Epithelial cell of proximal tubule (primary cell): ENCODE measurements around the gene ACP5. TPM values are rescaled to one million over a fixed set of nuclear protein-coding genes. Genes with fewer than 3 reads are reported as not detected.

Experiments
- DNase-seq: peaks from one replicate; pipeline ENCODE4 v3.0.0-alpha.2; 2011; ENCODE audit warnings: low read depth
- H3K4me3 ChIP-seq: 2 replicates; pipeline ENCODE4 v1.5.1; 2011; ENCODE audit warnings: low read depth, mild to moderate bottlenecking, low read length
- CTCF ChIP-seq: conservative IDR thresholded peaks from 2 replicates; pipeline ENCODE4 v1.5.1; 2012; ENCODE audit warnings: low read depth, mild to moderate bottlenecking, low read length
- total RNA-seq: library from RNA; depleted of rRNA; stranded (reverse); fragments of >200 nt; gene quantifications from 2 replicates; pipeline ENCODE4 v1.2.3, GENCODE V29; 2015

ACP5 gene
- total RNA-seq, 1 donor from 2014 or later = 4.4 TPM

GRCh38 chr19:11552666-11553372 is 24.6 kb downstream of the ACP5 start:
- TF ChIP-seq CTCF = no peak
- no peak overlapping the region for H3K4me3 ChIP-seq
- DNase-seq = no peak

GRCh38 chr19:11551603-11552235 is 25.7 kb downstream of the ACP5 start:
- no peak for DNase-seq
- H3K4me3 ChIP-seq = no peak overlapping the region
- peak; percentile 47 for TF ChIP-seq CTCF

GRCh38 chr19:11550265-11550664 is 27.2 kb downstream of the ACP5 start:
- no peak overlapping the region for H3K4me3 ChIP-seq
- TF ChIP-seq CTCF = no peak
- DNase-seq = no peak

GRCh38 chr19:11549386-11549953 is 28.0 kb downstream of the ACP5 start:
- no peak overlapping the region for H3K4me3 ChIP-seq
- no peak for TF ChIP-seq CTCF
- no peak for DNase-seq

GRCh38 chr19:11547929-11548700 is 29.3 kb downstream of the ACP5 start:
- DNase-seq = no peak
- TF ChIP-seq CTCF = no peak
- no peak overlapping the region for H3K4me3 ChIP-seq

- no peak for TF ChIP-seq CTCF
These were observed 36.2 kb downstream of the ACP5 start for GRCh38 chr19:11541238-11541637.

More at GRCh38 chr19:11541238-11541637, 36.2 kb downstream of the ACP5 start:
- DNase-seq = no peak
- no peak overlapping the region for H3K4me3 ChIP-seq
